IgD-negative memory B cell (primary cell): ENCODE measurements around the gene RASGRF2. TPM values are rescaled to one million over a fixed set of nuclear protein-coding genes. Genes with fewer than 3 reads are reported as not detected.
"Not testable (repeated sequence)": the region's sequence is repeated elsewhere in the genome, so short reads cannot be mapped to it uniquely, and the experiment has no call there.

ENCODE experiments used
- H3K27ac Mint-ChIP-seq, 3 donors: one replicate each; pipeline ENCODE4 v1.8.0; 2020 to 2022; ENCODE audit warnings: mild to moderate bottlenecking in 3 of 3, mixed read lengths in 3 of 3, moderate library complexity in 1 of 3
- H3K27me3 Mint-ChIP-seq: one replicate; pipeline ENCODE4 v1.8.0; 2021; ENCODE audit warnings: mixed read lengths
- H3K36me3 Mint-ChIP-seq: one replicate; pipeline ENCODE4 v1.8.0; 2020; ENCODE audit warnings: mild to moderate bottlenecking, mixed read lengths
- H3K4me1 Mint-ChIP-seq, 3 donors: one replicate each; pipeline ENCODE4 v1.8.0; 2020 to 2022; ENCODE audit warnings: mixed read lengths in 3 of 3, mild to moderate bottlenecking in 1 of 3
- H3K4me3 Mint-ChIP-seq, 4 donors: one replicate each; pipeline ENCODE4 v1.8.0; 2020 to 2022; ENCODE audit warnings: mild to moderate bottlenecking in 4 of 4, mixed read lengths in 4 of 4, moderate library complexity in 3 of 4
- H3K9me3 Mint-ChIP-seq, 3 donors: one replicate each; pipeline ENCODE4 v1.8.0; 2020 to 2021; ENCODE audit warnings: mixed read lengths in 3 of 3, mild to moderate bottlenecking in 1 of 3
- polyA plus RNA-seq: library from polyadenylated mRNA; unstranded; fragments of 300-500 nt; fragmentation: Illumina TruSeq; gene quantifications from one replicate; pipeline ENCODE4 v1.2.3, GENCODE V29; 2021

Gene RASGRF2
- polyA plus RNA-seq, 1 donor from 2014 or later: 0.46 TPM

DNA sequence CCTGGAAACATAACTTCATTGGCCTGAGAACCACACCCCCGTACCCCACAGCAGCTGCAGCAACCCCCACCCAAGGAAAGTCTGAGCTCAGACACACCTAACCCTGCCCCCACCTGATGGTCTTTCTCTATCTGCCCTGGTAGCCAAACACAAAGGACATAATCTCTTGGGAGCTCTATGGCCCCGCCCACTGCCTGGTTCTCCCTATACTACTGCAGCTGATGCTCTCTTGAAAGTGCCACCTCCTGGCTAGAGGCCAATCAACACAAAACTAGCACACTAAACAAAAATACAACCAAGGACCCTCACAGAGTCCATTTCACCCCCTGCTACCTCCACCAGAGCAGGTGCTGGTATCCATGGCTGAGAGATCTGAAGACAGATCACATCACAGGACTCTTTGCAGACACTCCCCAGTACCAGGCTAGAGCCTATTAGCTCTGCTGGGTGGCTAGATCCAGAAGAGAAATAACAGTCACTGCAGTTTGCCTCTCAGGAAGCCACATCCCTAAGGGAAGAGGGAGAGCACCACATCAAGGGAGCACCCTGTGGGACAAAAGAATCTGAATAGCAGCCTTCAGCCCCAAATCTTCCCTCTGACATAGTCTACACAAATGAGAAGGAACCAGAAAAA, 310.3 kb downstream of the RASGRF2 start:
- not testable (repeated sequence) for H3K27me3 Mint-ChIP-seq, H3K27ac Mint-ChIP-seq, H3K4me3 Mint-ChIP-seq
- Mint-ChIP-seq H3K9me3 (peaks cover 6 to 38% (median 25%) of the 10 kb centered on the region in 3 donors), H3K4me1 (peaks cover 5 to 21% (median 6%) of the 10 kb centered on the region in 3 donors), H3K36me3 (peaks cover 18% of the 10 kb centered on the region)
